ENCODE results near the gene TCTN2.
A peak's percentile ranks its signal among the peaks of the same experiment; 100 is the strongest.

TCTN2 gene

DNA sequence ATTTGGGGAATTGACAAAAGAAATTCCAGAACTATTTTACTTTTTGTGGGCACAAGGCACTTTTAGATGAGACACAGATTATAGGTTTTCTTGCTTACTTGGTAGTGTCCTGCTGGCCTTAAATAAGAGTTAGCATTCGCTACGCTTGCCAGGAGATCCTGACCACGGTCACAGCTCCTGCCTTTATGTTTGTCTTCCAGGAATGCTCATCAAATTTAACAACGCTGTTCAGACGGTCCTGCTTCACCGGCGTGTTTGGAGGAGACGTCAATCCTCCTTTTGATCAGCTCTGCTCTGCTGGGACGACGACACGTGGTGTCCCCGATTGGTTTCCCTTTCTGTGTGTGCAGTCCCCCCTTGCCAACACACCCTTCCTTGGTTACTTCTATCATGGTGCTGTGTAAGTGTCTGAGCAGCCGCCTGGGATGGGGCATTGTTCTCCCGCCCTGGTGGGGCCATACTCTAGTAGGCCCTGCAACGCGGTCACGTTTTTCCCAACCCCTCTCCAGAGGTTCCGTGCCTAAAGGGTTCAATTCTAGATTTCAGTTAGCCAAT, 15.8 kb downstream of the TCTN2 start:
- no peak for DNase-seq (ENCODE audit: low spot score)
- Histone ChIP-seq H3K4me3 (no peak overlapping the region), H3K27ac (no peak overlapping the region)
- TF ChIP-seq, protein P1, sequence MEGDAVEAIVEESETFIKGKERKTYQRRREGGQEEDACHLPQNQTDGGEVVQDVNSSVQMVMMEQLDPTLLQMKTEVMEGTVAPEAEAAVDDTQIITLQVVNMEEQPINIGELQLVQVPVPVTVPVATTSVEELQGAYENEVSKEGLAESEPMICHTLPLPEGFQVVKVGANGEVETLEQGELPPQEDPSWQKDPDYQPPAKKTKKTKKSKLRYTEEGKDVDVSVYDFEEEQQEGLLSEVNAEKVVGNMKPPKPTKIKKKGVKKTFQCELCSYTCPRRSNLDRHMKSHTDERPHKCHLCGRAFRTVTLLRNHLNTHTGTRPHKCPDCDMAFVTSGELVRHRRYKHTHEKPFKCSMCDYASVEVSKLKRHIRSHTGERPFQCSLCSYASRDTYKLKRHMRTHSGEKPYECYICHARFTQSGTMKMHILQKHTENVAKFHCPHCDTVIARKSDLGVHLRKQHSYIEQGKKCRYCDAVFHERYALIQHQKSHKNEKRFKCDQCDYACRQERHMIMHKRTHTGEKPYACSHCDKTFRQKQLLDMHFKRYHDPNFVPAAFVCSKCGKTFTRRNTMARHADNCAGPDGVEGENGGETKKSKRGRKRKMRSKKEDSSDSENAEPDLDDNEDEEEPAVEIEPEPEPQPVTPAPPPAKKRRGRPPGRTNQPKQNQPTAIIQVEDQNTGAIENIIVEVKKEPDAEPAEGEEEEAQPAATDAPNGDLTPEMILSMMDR (IDR thresholded peaks at IDR 0.05) = no peak

DNA sequence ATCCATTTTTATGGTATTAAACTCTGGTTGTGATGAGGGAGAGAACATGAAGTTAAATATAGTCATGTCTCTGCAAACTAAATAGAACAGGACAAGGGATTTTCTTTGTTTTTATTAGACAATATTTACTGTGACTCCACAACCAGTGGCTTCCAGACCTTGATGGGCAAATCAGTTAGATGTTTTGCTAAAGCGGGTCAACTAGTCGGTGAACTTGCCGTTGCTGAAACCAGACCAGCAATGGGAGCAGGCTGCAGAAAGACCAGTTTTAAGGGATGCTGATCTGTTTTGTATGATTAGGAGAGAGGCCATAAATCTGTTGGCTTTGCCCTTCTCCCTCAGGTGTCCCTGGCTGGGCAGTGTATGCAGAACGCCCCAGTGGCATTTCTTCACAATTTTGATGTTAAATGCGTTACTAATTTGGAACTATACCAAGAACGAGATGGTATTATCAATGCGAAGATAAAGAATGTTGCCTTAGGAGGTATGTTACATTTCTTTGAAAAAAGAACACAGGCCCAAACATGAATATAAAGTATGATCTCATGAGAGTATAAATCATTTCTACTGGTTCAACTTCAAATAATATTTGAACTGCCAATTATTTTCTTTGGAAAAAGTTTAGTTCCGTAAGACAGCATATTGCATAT, 19.4 kb downstream of the TCTN2 start:
- no peak overlapping the region for H3K27ac ChIP-seq
- TF ChIP-seq, protein P1 (IDR thresholded peaks at IDR 0.05) = no peak
- DNase-seq (ENCODE audit: low spot score) = no peak
- no peak overlapping the region for H3K4me3 ChIP-seq

DNA sequence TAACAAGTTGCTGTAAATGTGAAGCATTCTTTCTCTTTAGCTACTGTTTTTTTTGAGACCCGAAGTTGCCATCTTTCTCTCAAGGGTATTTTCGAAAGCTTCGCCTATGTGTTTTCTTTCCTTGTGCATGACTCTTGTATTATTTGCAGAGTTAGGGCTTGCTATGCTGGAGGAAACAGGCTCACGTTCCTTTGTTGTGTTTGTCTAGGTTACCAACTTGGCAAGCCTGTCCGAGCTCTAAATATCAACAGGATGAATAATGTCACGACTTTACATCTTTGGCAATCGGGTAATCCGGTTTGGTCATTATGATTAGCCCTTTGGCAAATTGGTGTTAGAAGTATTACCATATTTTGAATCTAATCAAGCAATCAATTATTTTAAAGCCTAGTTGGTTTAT, 25.3 kb downstream of the TCTN2 start:
- Histone ChIP-seq H3K27ac (no peak overlapping the region), H3K4me3 (no peak overlapping the region)
- DNase-seq (ENCODE audit: low spot score) = no peak
- TF ChIP-seq, protein P1 (IDR thresholded peaks at IDR 0.05) = no peak

DNA sequence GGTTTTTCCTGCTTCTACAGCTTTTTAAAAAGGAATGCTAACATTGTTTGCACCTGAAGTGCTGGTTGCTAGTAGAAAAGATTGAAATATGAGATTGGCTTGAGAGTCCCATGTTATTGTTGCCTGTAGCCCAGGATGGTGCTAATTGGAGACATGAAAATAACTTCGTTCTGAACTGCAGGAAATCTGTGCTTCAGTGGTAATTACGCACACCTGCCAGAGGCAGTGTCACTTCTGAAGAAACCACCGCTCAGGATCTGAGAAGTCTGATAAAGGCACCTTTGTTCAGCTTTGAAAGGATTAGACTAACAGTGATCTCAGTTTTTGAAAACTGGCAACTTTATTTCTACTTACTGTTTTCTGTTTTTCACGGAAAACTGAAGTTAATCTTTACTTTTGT, 25.7 kb downstream of the TCTN2 start:
- no peak for DNase-seq (ENCODE audit: low spot score)

DNA sequence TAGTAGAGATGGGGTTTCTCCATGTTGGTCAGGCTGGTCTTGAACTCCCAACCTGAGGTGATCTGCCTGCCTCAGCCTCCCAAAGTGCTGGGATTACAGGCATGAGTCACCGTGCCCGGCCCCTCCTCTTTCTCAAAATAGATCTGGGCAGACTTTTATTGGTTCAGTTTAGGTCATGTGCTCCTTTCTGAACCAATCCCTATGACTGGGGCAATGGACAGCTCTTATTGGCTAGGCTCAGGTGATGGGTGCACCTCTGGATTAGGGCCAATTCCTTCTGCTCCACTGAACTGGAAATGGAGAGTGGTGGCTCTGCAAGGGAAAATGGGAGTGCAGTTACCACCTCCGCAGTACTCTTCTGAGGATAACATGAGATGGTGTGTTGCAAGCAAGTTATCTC, 35.0 kb downstream of the TCTN2 start:
- TF ChIP-seq, protein P1 (IDR thresholded peaks at IDR 0.05) = no peak
- no peak overlapping the region for H3K27ac ChIP-seq
- no peak for DNase-seq (ENCODE audit: low spot score)

More for the DNA sequence above, 25.7 kb downstream of the TCTN2 start:
- no peak overlapping the region for H3K27ac ChIP-seq
- no peak overlapping the region for H3K4me3 ChIP-seq
- TF ChIP-seq, protein P1 (IDR thresholded peaks at IDR 0.05) = no peak

DNA sequence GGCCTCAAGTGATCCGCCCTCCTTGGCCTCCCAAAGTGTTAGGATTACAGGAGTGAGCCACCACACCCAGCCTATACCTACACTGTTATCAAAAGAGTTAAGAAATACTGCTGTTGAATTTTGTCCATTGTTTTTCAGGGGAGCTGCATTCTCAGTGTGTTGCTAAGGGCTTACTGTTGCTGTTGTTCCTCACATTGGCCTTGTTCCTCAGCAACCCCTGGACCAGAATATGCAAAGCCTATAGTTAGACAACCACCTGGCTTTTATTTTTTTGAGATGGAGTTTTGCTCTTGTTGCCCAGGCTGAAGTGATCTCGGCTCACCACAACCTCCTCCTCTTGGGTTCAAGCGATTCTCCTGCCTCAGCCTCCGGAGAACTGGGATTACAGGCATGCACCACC, 36.6 kb downstream of the TCTN2 start:
- DNase-seq (ENCODE audit: low spot score) = no peak
- Histone ChIP-seq H3K27ac (no peak overlapping the region), H3K4me3 (no peak overlapping the region)
- TF ChIP-seq, protein P1 (IDR thresholded peaks at IDR 0.05) = no peak

More for the DNA sequence above, 35.0 kb downstream of the TCTN2 start:
- no peak overlapping the region for H3K4me3 ChIP-seq

DNA sequence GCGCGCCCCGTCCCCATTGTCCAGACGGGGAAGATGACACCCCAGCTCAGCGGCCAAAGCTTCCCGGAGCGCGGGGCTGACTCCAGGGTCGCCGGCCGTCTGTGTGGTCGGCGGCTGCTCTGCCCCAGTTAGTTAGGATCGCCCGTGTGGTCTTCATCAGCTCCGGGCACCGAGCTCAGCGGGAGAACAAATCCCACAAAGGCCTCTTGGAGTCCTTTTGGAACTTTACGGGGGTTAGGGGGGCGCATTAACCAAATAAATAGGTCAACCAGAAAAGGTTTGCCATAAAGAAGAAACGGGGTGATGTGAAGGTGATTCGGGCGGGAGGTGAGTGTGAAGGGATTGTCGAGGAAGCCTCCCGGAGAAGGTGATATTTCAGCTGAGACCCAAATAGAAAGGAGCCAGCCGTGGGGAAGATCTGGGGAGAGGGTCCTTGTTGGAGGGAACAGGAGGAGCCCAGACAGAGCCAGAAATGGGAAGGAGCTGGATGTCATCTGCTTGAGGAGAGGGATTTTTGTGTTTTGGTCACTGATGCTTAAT, 41.9 kb downstream of the TCTN2 start:
- TF ChIP-seq, protein P1 (IDR thresholded peaks at IDR 0.05) = no peak
- DNase-seq (ENCODE audit: low spot score) = no peak
- Histone ChIP-seq H3K27ac (peak overlapping the region; percentile 23 to 73), H3K4me3 (peak overlapping the region; percentile 93)
